Esophagus squamous epithelium (tissue), 5 donors: Measurements from ENCODE around the gene ANTXR1. TPM values are rescaled to one million over a fixed set of nuclear protein-coding genes. Genes with fewer than 3 reads are reported as not detected.

ENCODE experiments used
- DNase-seq: peaks from one replicate; lab custom pipeline; 2025; lab: John Stamatoyannopoulos, UW
- H3K27ac ChIP-seq, 4 donors: fragments of 200-600 bp; sonication (generic); one replicate each; pipeline ENCODE4 v1.5.1; 2016 to 2019; ENCODE audit warnings: mild to moderate bottlenecking in 1 of 4
- H3K27me3 ChIP-seq, 4 donors: fragments of 200-600 bp; sonication (generic); 1 replicate in 3 of 4; 2 replicates in 1 of 4; pipeline versions ENCODE4 v1.5.1 to v1.6.0; 2017 to 2021; ENCODE audit warnings: antibody characterized with exemption in 1 of 4
- H3K36me3 ChIP-seq, 3 donors: fragments of 200-600 bp; sonication (generic); one replicate each; pipeline ENCODE4 v1.5.1; 2016 to 2019
- H3K4me1 ChIP-seq, 3 donors: fragments of 200-600 bp; sonication (generic); one replicate each; pipeline ENCODE4 v1.5.1; 2017 to 2019
- H3K4me3 ChIP-seq, 4 donors: fragments of 200-600 bp; sonication (generic); 1 replicate in 3 of 4; 2 replicates in 1 of 4; pipeline ENCODE4 v1.5.1; 2016 to 2019; ENCODE audit warnings: mild to moderate bottlenecking in 2 of 4, moderate library complexity in 1 of 4
- H3K9me3 ChIP-seq, 3 donors: fragments of 200-600 bp; sonication (generic); one replicate each; pipeline ENCODE4 v1.5.1; 2016 to 2019
- POLR2A ChIP-seq, 4 donors: fragments of 450-650 bp; IDR thresholded peaks; one replicate each; pipeline ENCODE4 v1.6.1; 2017; ENCODE audit warnings: antibody characterized with exemption in 4 of 4, mild to moderate bottlenecking in 4 of 4, moderate library complexity in 3 of 4
- WGBS, 2 donors: methylation state at CpG; one replicate each; pipeline ENCODE4 v1.1.5; 2018; 5-methylcytosine and 5-hydroxymethylcytosine counted together
- intact Hi-C: fragments of 100-400 bp; cut with DNase I; formaldehyde crosslinking; loops from one replicate; pipeline ENCODE4 v1.15.0; 2022
- total RNA-seq, 4 donors: library from RNA; depleted of rRNA; stranded (reverse); fragments of >200 nt; gene quantifications; one replicate each; pipeline ENCODE4 v1.1.0, GENCODE V29; 2016
- TF ChIP-seq, protein P1 (sequence below), 6 experiments: fragments of 450-650 bp in 4 of 6; fragments of 200-600 bp in 2 of 6; sonication (generic) in 2 of 6; IDR thresholded peaks; one replicate each; pipeline ENCODE4 v1.5.1; 2016 to 2019; ENCODE audit warnings: antibody characterized with exemption in 6 of 6, mild to moderate bottlenecking in 4 of 6, moderate library complexity in 4 of 6
- donor health status: DM: yes; HTN: yes; CAD: no.

The ANTXR1 gene
- total RNA-seq, 4 donors from 2014 or later = 7.8 to 50.9 (median 17.3) TPM

DNA sequence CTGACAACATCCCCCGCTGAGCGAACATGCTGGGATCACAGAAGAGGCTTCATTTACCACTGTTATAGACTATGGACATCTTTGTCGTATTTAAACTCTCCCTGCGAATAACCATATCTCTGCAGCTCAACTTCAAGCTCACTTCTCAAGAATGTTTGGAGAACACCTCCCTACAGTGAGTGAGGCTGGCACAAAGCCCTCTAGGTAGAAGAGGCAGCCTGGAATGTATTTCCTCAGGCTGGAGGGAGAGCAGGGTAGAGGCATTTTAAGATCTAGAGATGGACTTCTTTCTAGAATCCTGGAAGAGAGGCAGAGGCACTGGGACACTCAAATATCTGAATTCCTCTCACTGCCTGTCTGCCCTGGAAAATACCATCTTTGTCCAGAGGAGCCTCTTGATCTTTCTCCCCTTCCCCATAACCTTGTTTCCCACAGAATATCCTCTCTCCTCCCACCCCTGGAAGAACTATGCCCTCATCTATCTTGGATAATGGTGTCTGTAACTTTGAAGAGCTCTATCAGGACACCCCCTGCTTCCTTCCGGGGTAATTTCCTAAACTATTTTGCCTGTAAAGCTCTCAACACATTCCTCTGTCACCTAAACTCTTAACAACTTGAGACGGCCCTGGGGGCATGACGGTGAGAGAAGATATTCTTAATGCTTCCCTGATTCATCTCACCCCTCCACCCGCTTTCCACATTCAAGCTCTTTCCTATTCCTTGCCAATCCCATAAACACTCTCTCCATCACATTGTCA lies 2.4 kb upstream of the ANTXR1 start:
- WGBS, 2 donors = 40 to 66% methylated on average over 8 of the region's 8 CpGs
- H3K4me1 ChIP-seq = peaks cover 0 to 31% (median 16%) of the 10 kb centered on the region in 3 donors
- intact Hi-C loops = loop anchor here (5.0 kb wide), 1 partner anchor 297 kb away; no protein-coding TSS in a partner anchor

DNA sequence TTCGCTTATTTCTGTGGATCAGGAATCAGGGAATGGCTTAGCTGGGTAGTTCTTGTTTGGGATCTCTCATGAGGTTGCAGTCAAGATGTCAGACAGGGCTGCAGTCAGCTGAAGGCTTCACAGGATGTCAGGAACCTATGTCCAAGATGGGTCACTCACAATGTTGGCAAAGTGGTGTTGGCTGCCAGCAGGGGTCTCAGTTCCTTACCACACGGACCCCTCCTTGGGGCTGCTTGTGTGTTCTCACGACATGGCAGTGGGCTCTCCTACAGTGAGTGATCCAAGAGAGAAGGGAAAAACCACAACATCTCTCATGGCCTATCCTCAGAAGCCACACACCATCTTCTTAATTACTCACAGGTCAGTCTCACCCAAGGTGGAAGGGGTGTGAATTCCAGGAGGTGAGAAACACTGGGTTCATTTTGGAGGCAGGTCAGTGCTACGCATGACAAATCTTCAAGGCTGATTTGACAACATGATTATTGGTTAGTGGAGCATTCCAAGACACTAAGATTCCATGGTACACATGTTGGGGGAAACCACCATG lies 1.3 kb upstream of the ANTXR1 start:
- TF ChIP-seq, protein P1, sequence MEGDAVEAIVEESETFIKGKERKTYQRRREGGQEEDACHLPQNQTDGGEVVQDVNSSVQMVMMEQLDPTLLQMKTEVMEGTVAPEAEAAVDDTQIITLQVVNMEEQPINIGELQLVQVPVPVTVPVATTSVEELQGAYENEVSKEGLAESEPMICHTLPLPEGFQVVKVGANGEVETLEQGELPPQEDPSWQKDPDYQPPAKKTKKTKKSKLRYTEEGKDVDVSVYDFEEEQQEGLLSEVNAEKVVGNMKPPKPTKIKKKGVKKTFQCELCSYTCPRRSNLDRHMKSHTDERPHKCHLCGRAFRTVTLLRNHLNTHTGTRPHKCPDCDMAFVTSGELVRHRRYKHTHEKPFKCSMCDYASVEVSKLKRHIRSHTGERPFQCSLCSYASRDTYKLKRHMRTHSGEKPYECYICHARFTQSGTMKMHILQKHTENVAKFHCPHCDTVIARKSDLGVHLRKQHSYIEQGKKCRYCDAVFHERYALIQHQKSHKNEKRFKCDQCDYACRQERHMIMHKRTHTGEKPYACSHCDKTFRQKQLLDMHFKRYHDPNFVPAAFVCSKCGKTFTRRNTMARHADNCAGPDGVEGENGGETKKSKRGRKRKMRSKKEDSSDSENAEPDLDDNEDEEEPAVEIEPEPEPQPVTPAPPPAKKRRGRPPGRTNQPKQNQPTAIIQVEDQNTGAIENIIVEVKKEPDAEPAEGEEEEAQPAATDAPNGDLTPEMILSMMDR (IDR thresholded peaks at IDR 0.05) = no peak
- no peak for TF ChIP-seq POLR2A (IDR thresholded peaks at IDR 0.05)
- Histone ChIP-seq H3K9me3 (no peaks in the 10 kb centered on the region), H3K4me1 (peaks cover 0 to 41% (median 16%) of the 10 kb centered on the region in 3 donors), H3K27ac (no peak overlapping the region), H3K4me3 (no peak overlapping the region), H3K36me3 (no peaks in the 10 kb centered on the region), H3K27me3 (peaks cover 0 to 20% (median 0%) of the 10 kb centered on the region in 4 donors)
- no peak for DNase-seq
- intact Hi-C loops = loop anchor here (5.0 kb wide), 1 partner anchor 296 kb away; no protein-coding TSS in a partner anchor
- 70 to 81% methylated on average over 4 of the region's 4 CpGs for WGBS, 2 donors

More for the DNA sequence above, 2.4 kb upstream of the ANTXR1 start:
- DNase-seq = no peak
- Histone ChIP-seq H3K4me3 (no peak overlapping the region), H3K9me3 (no peaks in the 10 kb centered on the region), H3K27ac (no peak overlapping the region), H3K36me3 (no peaks in the 10 kb centered on the region), H3K27me3 (peaks cover 0 to 20% (median 0%) of the 10 kb centered on the region in 4 donors)
- TF ChIP-seq POLR2A (IDR thresholded peaks at IDR 0.05) = no peak
- TF ChIP-seq, protein P1 (IDR thresholded peaks at IDR 0.05) = no peak

DNA sequence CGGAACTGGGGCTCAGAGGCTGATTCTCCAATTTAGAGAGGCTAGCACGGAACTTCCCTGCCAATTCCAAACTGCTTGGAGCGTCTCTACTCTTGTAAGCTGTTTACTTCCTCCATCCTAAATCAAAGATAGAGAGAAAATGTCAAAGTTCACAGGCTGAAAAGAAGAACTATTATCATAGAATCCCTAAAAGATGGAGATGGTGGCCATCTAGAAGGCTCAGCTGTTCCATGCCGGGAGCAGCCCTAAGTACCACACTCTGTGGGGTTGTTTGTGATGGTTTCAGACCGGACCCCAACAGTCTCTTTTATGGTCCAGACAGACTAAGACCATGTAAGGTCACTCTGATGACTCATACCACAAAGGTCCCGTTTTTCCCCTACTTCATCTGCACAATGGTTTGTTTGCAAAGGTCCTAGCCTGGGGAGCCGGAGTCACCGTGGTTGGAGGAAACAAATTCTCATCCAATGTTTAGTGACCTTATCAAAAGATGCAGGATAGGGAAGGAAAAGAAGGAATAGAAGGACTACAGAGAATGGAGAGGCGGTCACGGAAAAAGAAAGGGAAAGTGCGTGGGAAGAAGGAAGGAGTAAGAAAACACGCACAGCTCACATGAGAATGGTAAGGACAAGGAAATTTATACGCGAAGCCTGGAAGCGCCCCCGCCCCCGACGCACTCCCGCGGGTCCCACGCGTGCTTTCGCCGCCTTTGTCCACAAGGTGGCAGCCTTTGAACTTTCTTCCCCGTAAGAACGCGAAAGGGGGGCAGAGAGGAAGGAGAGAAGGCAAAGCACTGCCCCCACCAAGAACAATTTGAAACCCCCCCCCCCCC lies 453 bp upstream of the ANTXR1 start:
- no peak for TF ChIP-seq POLR2A (IDR thresholded peaks at IDR 0.05)
- TF ChIP-seq, protein P1 (IDR thresholded peaks at IDR 0.05) = peak in 5 of 6 experiments; percentile 76 to 79 (median 77)
- intact Hi-C loops = loop anchor here (5.0 kb wide), 1 partner anchor 295 kb away; no protein-coding TSS in a partner anchor
- Histone ChIP-seq H3K27me3 (peaks cover 0 to 22% (median 0%) of the 10 kb centered on the region in 4 donors), H3K9me3 (no peaks in the 10 kb centered on the region), H3K27ac (peak overlapping the region; percentile 63 to 91 (median 88)), H3K4me3 (peak overlapping the region; percentile 47 to 87 (median 76)), H3K36me3 (no peaks in the 10 kb centered on the region), H3K4me1 (peaks cover 0 to 49% (median 23%) of the 10 kb centered on the region in 3 donors)
- DNase-seq = no peak
- 9 to 12% methylated on average over 26 of the region's 27 CpGs for WGBS, 2 donors

DNA sequence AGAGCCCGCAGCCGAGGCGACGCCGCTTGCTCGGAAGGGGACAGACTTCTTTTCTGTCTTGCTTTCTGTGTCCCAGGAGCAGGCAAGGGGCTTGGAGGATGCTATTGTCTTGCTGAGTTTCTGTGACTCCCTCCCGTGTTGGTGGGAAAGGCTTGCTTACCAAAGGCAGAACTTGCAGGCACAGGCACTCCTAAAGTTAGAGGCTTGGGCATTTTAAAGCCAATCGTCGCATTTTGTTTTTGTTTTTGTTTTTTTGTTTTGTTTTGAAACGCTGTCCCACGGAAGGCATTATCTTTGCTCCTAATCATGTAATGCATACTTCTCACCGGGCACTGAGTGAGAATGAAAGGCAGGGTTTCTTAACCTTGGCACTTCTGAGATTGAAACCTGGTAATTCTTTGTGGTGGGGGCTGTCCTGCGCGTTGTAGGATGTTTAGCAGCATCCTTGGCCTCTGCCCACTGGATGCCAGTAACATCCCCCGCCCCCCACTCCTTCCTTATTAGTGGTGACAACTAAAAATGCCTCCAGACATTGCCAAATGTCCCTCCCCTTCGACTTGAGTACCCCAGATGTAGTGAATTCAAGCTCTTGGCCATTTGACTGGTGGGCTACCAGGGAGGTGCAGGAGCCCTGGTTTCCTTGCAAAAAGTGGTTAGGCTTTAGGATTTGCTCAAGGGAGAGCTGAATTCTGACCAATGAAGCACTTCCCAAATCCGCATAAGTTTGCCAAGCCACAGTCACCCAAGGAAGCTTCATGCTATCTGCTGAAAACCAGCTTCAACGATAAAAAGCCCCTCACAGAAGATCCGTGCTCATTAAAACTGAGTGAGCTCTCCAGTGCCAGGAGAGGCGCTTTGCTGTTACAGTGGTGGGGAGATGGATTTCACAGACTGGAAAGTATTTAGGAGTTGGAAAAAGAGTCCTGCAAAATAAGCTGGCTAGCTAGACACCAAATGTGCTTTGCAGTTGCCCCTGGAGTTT lies 1.2 kb downstream of the ANTXR1 start:
- TF ChIP-seq, protein P1 (IDR thresholded peaks at IDR 0.05) = no peak
- no peak for TF ChIP-seq POLR2A (IDR thresholded peaks at IDR 0.05)
- DNase-seq = no peak
- WGBS, 2 donors = 2 to 4% methylated on average over 16 to 18 of the region's 20 CpGs
- Histone ChIP-seq H3K36me3 (no peaks in the 10 kb centered on the region), H3K4me3 (peak overlapping the region; percentile 47 to 87 (median 76)), H3K4me1 (peaks cover 0 to 65% (median 23%) of the 10 kb centered on the region in 3 donors), H3K9me3 (no peaks in the 10 kb centered on the region), H3K27me3 (peaks cover 0 to 22% (median 0%) of the 10 kb centered on the region in 4 donors), H3K27ac (peak overlapping the region; percentile 63 to 91 (median 88))
- intact Hi-C loops = loop anchor here (5.0 kb wide), 1 partner anchor 293 kb away; no protein-coding TSS in a partner anchor
